ENCODE results near the gene NCKAP5. TPM values are rescaled to one million over a fixed set of nuclear protein-coding genes. Genes with fewer than 3 reads are reported as not detected.

The NCKAP5 gene
- total and polyA plus RNA-seq, 2 of the 8 experiments (the other 6 are each of a cell fraction or from before 2014, with no cell fraction given): 0.27 to 0.86 TPM

DNA sequence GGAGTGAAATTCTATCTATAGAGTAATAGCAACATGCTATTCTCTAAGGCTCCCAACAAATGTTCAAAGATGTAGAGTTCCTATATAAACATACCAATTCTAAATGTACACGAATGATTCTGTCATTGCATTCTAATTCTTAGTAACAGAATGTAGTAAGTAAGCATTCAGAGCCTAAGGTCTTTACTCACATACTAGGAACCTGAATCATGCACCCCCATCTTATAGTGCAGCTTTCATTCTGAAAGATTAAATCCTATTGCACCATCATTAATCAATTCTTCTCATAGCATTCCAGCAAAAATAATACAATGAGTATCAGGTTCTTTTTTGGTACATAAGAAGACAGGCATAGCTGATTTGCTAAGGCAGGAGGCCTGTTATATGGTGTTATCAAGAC, 230.0 kb downstream of the NCKAP5 start:
- Histone ChIP-seq H4K5ac (ENCODE audit: insufficient read length, low read depth, low read length) (no peak overlapping the region), H3K9me3 (ENCODE audit: insufficient read depth in 2 of 2, low read depth in 1 of 2, low read length in 1 of 2) (no peaks in the 10 kb centered on the region), H2BK15ac (ENCODE audit: low read length) (no peak overlapping the region), H3K4me3 (ENCODE audit: extremely low read depth in 1 of 4, insufficient read depth in 2 of 4, low read depth in 3 of 4, low read length in 4 of 4) (no peak overlapping the region), H3K4ac (replicated peaks; ENCODE audit: insufficient read length, low read depth, low read length) (no peak overlapping the region), H3K18ac (ENCODE audit: extremely low read depth, low read length) (no peak overlapping the region), H4K8ac (ENCODE audit: extremely low read depth, insufficient read depth, low read length) (no peak overlapping the region), H3K4me1 (replicated peaks in 1 of 4; ENCODE audit: control insufficient read depth in 3 of 4, insufficient read depth in 4 of 4, low read length in 3 of 4) (peaks cover 0 to 16% (median 4%) of the 10 kb centered on the region in 4 experiments; a peak in 4 of 7 replicates), H3K56ac (replicated peaks; ENCODE audit: insufficient read length, low read depth, low read length) (no peak overlapping the region), H2BK20ac (ENCODE audit: low read length) (no peak overlapping the region), H3K23ac (ENCODE audit: insufficient read length) (no peak overlapping the region), H3K79me1 (ENCODE audit: low read depth, low read length) (no peaks in the 10 kb centered on the region), H3K79me2 (ENCODE audit: control insufficient read depth in 1 of 2, insufficient read depth in 2 of 2, low read length in 2 of 2) (no peaks in the 10 kb centered on the region), H4K20me1 (replicated peaks in 1 of 2; ENCODE audit: control insufficient read depth in 1 of 2, insufficient read depth in 2 of 2, low read length in 2 of 2) (no peaks in the 10 kb centered on the region), H3K14ac (ENCODE audit: insufficient read length) (no peak overlapping the region), H2BK12ac (ENCODE audit: low read depth, low read length) (no peak overlapping the region), H3K4me2 (ENCODE audit: insufficient read depth in 1 of 2, low read depth in 2 of 2, low read length in 2 of 2) (no peak overlapping the region), H3K27me3 (replicated peaks in 1 of 4; ENCODE audit: control insufficient read depth in 3 of 4, extremely low read depth in 1 of 4, insufficient read depth in 3 of 4, low read length in 3 of 4) (no peaks in the 10 kb centered on the region), H4K91ac (replicated peaks; ENCODE audit: insufficient read length, low read length) (no peak overlapping the region), H3K9ac (replicated peaks in 1 of 4; ENCODE audit: extremely low read depth in 1 of 4, low read depth in 3 of 4, low read length in 3 of 4) (no peak overlapping the region), H3K36me3 (ENCODE audit: control insufficient read depth in 2 of 4, insufficient read depth in 4 of 4, low read length in 3 of 4) (no peaks in the 10 kb centered on the region), H3K27ac (ENCODE audit: low read depth, low read length) (no peak overlapping the region), H3K23me2 (ENCODE audit: low read depth, low read length) (no peaks in the 10 kb centered on the region), H2BK120ac (replicated peaks; ENCODE audit: low read depth, low read length) (no peak overlapping the region), H2AFZ (ENCODE audit: low read length) (no peak overlapping the region), H2BK5ac (ENCODE audit: low read depth, low read length) (no peak overlapping the region), H2AK5ac (ENCODE audit: low read depth, low read length) (no peak overlapping the region)
- no peak for TF ChIP-seq RFX5 (IDR thresholded peaks at IDR 0.05; ENCODE audit: borderline replicate concordance, low read depth, low read length)
- no peak for TF ChIP-seq JUND (IDR thresholded peaks at IDR 0.05; ENCODE audit: low read length)
- TF ChIP-seq, protein P1, sequence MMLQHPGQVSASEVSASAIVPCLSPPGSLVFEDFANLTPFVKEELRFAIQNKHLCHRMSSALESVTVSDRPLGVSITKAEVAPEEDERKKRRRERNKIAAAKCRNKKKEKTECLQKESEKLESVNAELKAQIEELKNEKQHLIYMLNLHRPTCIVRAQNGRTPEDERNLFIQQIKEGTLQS (IDR thresholded peaks at IDR 0.05; ENCODE audit: insufficient read depth, low read depth, low read length): no peak
- TF ChIP-seq NANOG (IDR thresholded peaks at IDR 0.05; ENCODE audit: insufficient read depth, low read depth, low read length, poor library complexity, severe bottlenecking): no peak
- TF ChIP-seq SIN3A (conservative IDR thresholded peaks at IDR 0.05 in 1 of 2, IDR thresholded peaks at IDR 0.05 in 1 of 2; ENCODE audit: low read depth in 1 of 2, low read length in 2 of 2): no peak
- TF ChIP-seq POU5F1 (IDR thresholded peaks at IDR 0.05; ENCODE audit: low read depth, low read length): no peak
- no peak for TF ChIP-seq EP300 (IDR thresholded peaks at IDR 0.05; ENCODE audit: borderline replicate concordance in 1 of 2, low read depth in 2 of 2, low read length in 2 of 2)
- no peak for TF ChIP-seq PHF8 (conservative IDR thresholded peaks at IDR 0.05; ENCODE audit: low read depth, low read length)
- TF ChIP-seq RBBP5 (IDR thresholded peaks at IDR 0.05; ENCODE audit: borderline replicate concordance, low read depth, low read length): no peak
- no peak for FAIRE-seq
- DNase-seq (ENCODE audit: low read depth in 1 of 2, low spot score in 2 of 2): no peak
- POLR2A ChIA-PET (ENCODE audit: partially characterized antibody): no interaction called here
- 95% methylated on average over 1 of the region's 1 CpG; no CpG with 5 or more reads in 1 of the 2 experiments for WGBS, 2 experiments (ENCODE audit: extremely low coverage in 1 of 2, insufficient coverage in 1 of 2, insufficient read length in 1 of 2, insufficient replicate concordance in 2 of 2, low coverage in 1 of 2, low lambda C conversion rate in 2 of 2, missing lambda C conversion rate in 1 of 2)
- CTCF ChIA-PET (ENCODE audit: partially characterized antibody): interaction anchor here (0.6 kb wide), 1 partner anchor 78 kb away, joined by 4 read pairs; no protein-coding TSS in a partner anchor
